HG03442 (cell line): ENCODE results near the gene DCTN2.
"Not testable (repeated sequence)": the region's sequence is repeated elsewhere in the genome, so short reads cannot be mapped to it uniquely, and the experiment has no call there.

Source experiments
- ATAC-seq: cut with Tn5 transposase; IDR thresholded peaks from one replicate; pipeline ENCODE4 v1.9.1; 2021; ENCODE audit warnings: mild to moderate bottlenecking, moderate library complexity; ENCODE audit not compliant: unreplicated experiment

Gene DCTN2

GRCh38 chr12:57517187-57517586 lies 29.8 kb downstream of the DCTN2 start:
- ATAC-seq, result no peak

- ATAC-seq, result no peak
Observed at GRCh38 chr12:57516617-57517153, 30.3 kb downstream of the DCTN2 start.

GRCh38 chr12:57515934-57516541 lies 31.0 kb downstream of the DCTN2 start:
- ATAC-seq, result no peak

GRCh38 chr12:57515408-57515933 lies 31.5 kb downstream of the DCTN2 start:
- no peak for ATAC-seq

GRCh38 chr12:57514720-57515407 lies 32.1 kb downstream of the DCTN2 start:
- ATAC-seq, result no peak

GRCh38 chr12:57514246-57514645 lies 32.7 kb downstream of the DCTN2 start:
- not testable (repeated sequence) for ATAC-seq

- not testable (repeated sequence) for ATAC-seq
Observed at GRCh38 chr12:57513677-57514076, 33.3 kb downstream of the DCTN2 start.

GRCh38 chr12:57513266-57513665 lies 33.7 kb downstream of the DCTN2 start:
- ATAC-seq, result no peak

GRCh38 chr12:57512665-57513064 lies 34.3 kb downstream of the DCTN2 start:
- ATAC-seq, result no peak

GRCh38 chr12:57511588-57512325 lies 35.2 kb downstream of the DCTN2 start:
- ATAC-seq, result no peak

- no peak for ATAC-seq
Observed at GRCh38 chr12:57511161-57511560, 35.8 kb downstream of the DCTN2 start.

GRCh38 chr12:57507796-57508195 lies 39.2 kb downstream of the DCTN2 start:
- not testable (repeated sequence) for ATAC-seq

- ATAC-seq, result not testable (repeated sequence)
Observed at GRCh38 chr12:57506541-57506940, 40.5 kb downstream of the DCTN2 start.

GRCh38 chr12:57502311-57502969 lies 44.6 kb downstream of the DCTN2 start:
- not testable (repeated sequence) for ATAC-seq

GRCh38 chr12:57500213-57500612 lies 46.8 kb downstream of the DCTN2 start:
- no peak for ATAC-seq

GRCh38 chr12:57498571-57498970 lies 48.4 kb downstream of the DCTN2 start:
- ATAC-seq, result no peak

- no peak for ATAC-seq
Observed at GRCh38 chr12:57498132-57498502, 48.9 kb downstream of the DCTN2 start.

GRCh38 chr12:57497223-57498131 lies 49.5 kb downstream of the DCTN2 start:
- ATAC-seq, result no peak

- ATAC-seq, result peak; percentile 55
Observed at GRCh38 chr12:57496822-57497221, 50.2 kb downstream of the DCTN2 start.
